Stimulated activated effector memory CD8-positive, alpha-beta T cell treated with anti-CD3 and anti-CD28 coated beads, Interleukin-12 subunit alpha, Interleukin-12 subunit beta, amount 100 ng/mL, for 72 hours (primary cell): ENCODE results near the gene RASSF3.
A peak's percentile ranks its signal among the peaks of the same experiment; 100 is the strongest.

Experiments
- ATAC-seq: fragments of 150-1000 bp; cut with Tn5 transposase; 2 replicates; pipeline ENCODE4 v1.10.0; 2021
- DNase-seq, 2 donors: peaks; one replicate each; pipeline ENCODE4 v3.0.0; 2021 to 2022; ENCODE audit warnings: low spot score in 2 of 2
- H3K27ac Mint-ChIP-seq: one replicate; pipeline ENCODE4 v1.8.0; 2022; ENCODE audit warnings: mild to moderate bottlenecking, mixed read lengths
- H3K36me3 Mint-ChIP-seq: one replicate; pipeline ENCODE4 v1.8.0; 2022; ENCODE audit warnings: mild to moderate bottlenecking, mixed read lengths
- H3K4me1 Mint-ChIP-seq: one replicate; pipeline ENCODE4 v1.8.0; 2022; ENCODE audit warnings: mixed read lengths
- H3K4me3 Mint-ChIP-seq: one replicate; pipeline ENCODE4 v1.8.0; 2022; ENCODE audit warnings: mild to moderate bottlenecking, mixed read lengths
- H3K9me3 Mint-ChIP-seq: one replicate; pipeline ENCODE4 v1.8.0; 2022; ENCODE audit warnings: mixed read lengths

RASSF3 gene

DNA sequence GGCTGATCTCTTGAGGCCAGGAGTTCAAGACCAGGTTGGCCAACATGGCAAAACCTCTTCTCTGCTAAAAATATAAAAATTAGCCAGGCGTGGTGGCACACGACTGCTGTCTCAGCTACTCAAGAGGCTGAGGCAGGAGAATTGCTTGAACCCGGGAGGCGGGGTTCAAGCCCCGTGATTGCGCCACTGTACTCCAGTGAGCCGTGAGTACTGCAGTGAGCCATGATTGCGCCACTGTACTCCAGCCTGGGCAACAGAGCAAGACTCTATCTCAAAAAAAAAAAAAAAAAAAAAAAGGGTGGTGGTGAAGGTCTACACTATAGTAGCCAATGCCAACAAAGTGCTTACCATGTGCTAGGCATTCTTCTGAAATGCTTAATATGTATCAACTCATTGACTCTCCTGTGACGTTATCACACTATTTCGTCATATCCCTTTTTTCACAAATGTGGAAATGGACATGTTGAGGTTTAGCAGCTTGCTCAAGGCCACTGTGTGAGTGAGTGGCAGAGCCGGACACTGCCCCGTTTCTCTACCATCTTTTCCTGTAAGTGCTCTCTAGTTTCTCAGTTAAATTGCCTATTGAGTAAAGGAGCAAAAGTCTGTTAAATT, 89.3 kb downstream of the RASSF3 start:
- Mint-ChIP-seq H3K27ac (peak overlapping the region; percentile 79), H3K4me1 (peaks cover 35% of the 10 kb centered on the region), H3K4me3 (no peak overlapping the region), H3K36me3 (peaks cover 47% of the 10 kb centered on the region), H3K9me3 (no peaks in the 10 kb centered on the region)
- ATAC-seq, result no peak
- no peak for DNase-seq

DNA sequence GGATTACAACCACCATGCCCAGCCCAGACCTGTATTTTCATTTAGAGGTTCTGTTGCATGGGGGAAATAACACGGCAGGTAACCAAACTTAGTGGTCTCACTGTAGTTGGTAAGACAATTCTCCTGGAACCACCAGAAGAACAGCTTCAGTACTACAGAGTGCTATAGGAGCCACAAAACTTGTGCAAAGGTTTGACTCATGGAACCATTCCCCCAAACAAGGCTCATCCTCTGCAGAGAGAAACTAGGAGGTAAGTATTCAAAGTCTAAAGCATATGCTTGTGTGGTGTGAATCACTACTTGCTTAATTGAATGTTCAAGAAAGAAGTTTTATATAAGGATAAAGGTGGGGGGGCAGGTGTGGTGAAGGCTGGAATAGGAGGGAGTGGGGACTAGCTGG, 90.2 kb downstream of the RASSF3 start:
- ATAC-seq (peak; percentile 73), DNase-seq (no peak)
- H3K4me3 Mint-ChIP-seq, result peak overlapping the region; percentile 29

DNA sequence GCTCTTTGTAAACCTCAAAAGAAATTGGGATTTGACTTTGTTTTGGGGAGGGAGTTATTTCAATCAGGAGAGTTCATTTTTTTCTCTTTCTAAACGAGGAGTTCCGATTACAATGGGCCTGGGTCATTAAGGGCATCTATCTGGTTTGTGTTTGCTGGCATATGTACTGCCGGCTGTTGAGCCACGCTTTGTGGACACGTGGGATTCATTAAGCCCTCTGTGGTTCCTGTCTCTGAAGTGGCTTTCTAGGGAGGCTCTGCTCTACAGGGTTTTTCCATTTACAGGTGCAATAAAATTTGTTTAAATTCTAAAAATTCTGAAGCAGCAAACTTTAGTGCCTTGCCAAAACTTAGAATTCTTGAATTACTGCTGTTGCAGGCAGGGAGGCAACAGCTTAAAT, 91.0 kb downstream of the RASSF3 start:
- H3K36me3 Mint-ChIP-seq, result peaks cover 34% of the 10 kb centered on the region
- ATAC-seq, result no peak
- no peak for DNase-seq
- H3K4me3 Mint-ChIP-seq, result peak overlapping the region; percentile 29
- H3K9me3 Mint-ChIP-seq, result no peaks in the 10 kb centered on the region
- peak overlapping the region; percentile 79 for H3K27ac Mint-ChIP-seq
- peaks cover 28% of the 10 kb centered on the region for H3K4me1 Mint-ChIP-seq

More for the DNA sequence above, 90.2 kb downstream of the RASSF3 start:
- H3K36me3 Mint-ChIP-seq, result peaks cover 38% of the 10 kb centered on the region
- H3K27ac Mint-ChIP-seq, result peak overlapping the region; percentile 79
- no peaks in the 10 kb centered on the region for H3K9me3 Mint-ChIP-seq
- peaks cover 28% of the 10 kb centered on the region for H3K4me1 Mint-ChIP-seq

DNA sequence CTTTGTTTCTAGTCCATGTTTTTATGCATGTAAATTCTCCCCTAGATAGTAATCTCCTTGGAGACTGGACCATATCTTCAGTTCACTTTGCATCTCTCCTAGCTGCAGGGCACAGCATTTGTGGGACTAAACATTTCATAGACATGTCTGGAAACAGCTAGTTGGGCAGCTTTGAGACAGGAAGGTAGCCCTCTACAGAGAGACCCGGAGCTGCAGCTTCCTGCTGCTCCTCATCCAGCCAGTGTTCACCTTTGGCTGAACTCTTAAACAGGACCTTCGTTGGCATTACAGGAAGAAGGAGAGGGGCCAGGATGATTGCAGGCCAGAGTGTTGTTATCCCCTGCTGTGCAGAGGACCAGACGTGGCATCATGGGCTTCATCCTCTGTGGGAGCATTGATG, 96.0 kb downstream of the RASSF3 start:
- ATAC-seq, result no peak
- H3K9me3 Mint-ChIP-seq, result no peaks in the 10 kb centered on the region
- peaks cover 5% of the 10 kb centered on the region for H3K36me3 Mint-ChIP-seq
- no peak for DNase-seq
- H3K4me3 Mint-ChIP-seq, result no peak overlapping the region
- H3K27ac Mint-ChIP-seq, result no peak overlapping the region
- H3K4me1 Mint-ChIP-seq, result peaks cover 13% of the 10 kb centered on the region

DNA sequence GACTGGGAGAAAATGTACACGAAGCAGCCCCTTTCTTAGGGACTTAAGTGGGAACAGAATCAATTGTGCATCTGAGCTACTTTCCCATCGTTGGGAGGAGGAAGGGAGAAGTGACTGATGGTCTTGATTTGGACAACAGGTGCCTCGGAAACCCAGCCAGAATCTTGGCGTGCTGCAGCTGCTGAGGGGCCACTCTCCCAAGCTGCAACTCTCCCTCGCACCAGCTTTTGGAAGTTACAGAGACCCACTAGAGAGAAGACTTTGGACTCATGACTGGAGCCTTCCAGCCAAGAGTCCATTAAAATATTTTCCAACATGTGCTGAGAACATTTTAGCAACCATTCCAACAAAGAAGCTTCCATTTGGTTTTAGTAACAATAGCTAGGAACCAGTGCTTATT, 96.6 kb downstream of the RASSF3 start:
- no peak overlapping the region for H3K4me3 Mint-ChIP-seq
- DNase-seq, result no peak
- ATAC-seq, result no peak
- peaks cover 11% of the 10 kb centered on the region for H3K4me1 Mint-ChIP-seq
- no peak overlapping the region for H3K27ac Mint-ChIP-seq
- no peaks in the 10 kb centered on the region for H3K9me3 Mint-ChIP-seq
- H3K36me3 Mint-ChIP-seq, result peaks cover 5% of the 10 kb centered on the region

DNA sequence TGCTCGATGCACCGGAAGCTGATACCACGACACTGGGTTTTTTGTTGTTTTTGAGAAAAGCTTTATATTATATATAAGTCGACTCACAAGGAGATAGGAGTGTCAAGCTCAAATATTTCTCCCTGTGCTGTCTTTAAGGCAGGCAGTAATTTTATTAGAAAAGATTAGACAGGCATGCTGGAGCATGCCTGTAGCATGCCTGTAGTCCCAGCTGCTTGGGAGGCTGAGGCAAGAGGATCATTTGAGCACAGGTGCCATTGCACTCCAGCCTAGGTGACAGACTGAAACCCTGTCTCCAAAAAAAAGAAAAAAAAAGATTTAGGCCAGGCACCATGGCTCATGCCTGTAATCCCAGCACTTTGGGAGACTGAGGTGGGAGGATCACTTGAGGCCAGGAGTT, 97.1 kb downstream of the RASSF3 start:
- Mint-ChIP-seq H3K9me3 (no peaks in the 10 kb centered on the region), H3K4me1 (peaks cover 6% of the 10 kb centered on the region), H3K36me3 (peaks cover 5% of the 10 kb centered on the region), H3K27ac (no peak overlapping the region), H3K4me3 (no peak overlapping the region)
- DNase-seq, result no peak
- ATAC-seq, result no peak

DNA sequence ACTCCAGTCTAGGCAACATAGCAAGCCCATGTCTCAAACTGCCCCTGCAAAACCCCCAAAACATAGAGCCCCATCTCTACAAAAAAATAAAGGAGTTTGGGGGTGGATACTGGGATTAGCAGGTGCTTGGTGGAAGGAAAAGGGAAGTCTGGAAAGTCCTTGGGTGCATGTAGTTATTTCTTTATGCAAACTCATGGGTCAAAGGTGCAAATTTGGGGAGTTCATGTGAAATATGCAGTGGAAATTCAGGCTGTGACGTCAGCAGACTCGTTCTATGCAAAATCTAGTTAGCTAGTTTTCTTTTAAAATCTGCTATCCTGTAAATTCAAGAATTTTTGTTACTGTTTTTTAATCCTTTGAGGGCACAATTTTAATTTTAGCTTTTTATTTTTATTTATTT, 97.6 kb downstream of the RASSF3 start:
- H3K4me3 Mint-ChIP-seq, result no peak overlapping the region
- no peak for ATAC-seq
- H3K27ac Mint-ChIP-seq, result no peak overlapping the region
- peaks cover 5% of the 10 kb centered on the region for H3K4me1 Mint-ChIP-seq
- H3K36me3 Mint-ChIP-seq, result peaks cover 5% of the 10 kb centered on the region
- no peaks in the 10 kb centered on the region for H3K9me3 Mint-ChIP-seq
- DNase-seq, result no peak

DNA sequence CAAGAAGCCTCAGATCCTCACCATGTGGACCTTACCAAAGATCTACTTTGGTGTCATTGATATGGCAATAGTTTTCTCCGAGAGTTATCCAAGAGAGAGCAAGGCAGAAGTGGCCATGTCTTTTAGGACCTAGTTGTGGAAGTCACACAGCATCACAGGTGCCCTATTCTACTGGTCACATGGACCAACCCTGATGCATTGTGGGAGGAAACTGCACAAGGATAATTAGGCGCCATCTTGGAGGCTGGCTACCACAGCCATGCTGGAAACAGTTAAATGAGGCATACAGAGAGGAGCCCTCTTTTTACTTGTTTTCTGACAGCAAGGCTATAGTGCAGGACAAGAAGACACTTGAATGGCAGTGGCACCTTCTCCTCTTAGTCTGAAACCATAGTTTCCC, 99.1 kb downstream of the RASSF3 start:
- Mint-ChIP-seq H3K36me3 (peaks cover 11% of the 10 kb centered on the region), H3K9me3 (no peaks in the 10 kb centered on the region), H3K4me3 (no peak overlapping the region), H3K4me1 (peaks cover 12% of the 10 kb centered on the region), H3K27ac (no peak overlapping the region)
- ATAC-seq, result no peak
- no peak for DNase-seq

DNA sequence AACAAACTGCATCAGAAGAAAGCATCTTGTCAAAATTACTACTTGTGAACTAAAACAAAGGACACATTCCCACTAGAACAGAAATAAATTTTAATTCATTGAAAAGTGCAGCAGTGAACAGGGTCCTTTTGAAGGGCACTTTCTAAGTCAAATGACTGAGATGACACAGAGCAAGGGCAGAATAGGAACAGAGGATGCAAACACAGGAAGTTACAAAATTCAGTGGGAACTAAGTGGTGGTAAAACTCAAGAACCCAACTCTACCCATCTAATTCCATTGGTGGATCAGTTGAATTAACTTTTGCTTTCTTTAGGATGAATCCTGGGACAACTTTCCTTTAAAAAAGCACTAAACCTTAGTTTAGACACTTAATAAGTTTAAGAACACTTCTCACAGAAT, 103.1 kb downstream of the RASSF3 start:
- peaks cover 19% of the 10 kb centered on the region for H3K4me1 Mint-ChIP-seq
- H3K36me3 Mint-ChIP-seq, result peaks cover 32% of the 10 kb centered on the region
- DNase-seq (no peak), ATAC-seq (no peak)
- no peak overlapping the region for H3K4me3 Mint-ChIP-seq
- H3K27ac Mint-ChIP-seq, result peak overlapping the region; percentile 69
- H3K9me3 Mint-ChIP-seq, result no peaks in the 10 kb centered on the region

DNA sequence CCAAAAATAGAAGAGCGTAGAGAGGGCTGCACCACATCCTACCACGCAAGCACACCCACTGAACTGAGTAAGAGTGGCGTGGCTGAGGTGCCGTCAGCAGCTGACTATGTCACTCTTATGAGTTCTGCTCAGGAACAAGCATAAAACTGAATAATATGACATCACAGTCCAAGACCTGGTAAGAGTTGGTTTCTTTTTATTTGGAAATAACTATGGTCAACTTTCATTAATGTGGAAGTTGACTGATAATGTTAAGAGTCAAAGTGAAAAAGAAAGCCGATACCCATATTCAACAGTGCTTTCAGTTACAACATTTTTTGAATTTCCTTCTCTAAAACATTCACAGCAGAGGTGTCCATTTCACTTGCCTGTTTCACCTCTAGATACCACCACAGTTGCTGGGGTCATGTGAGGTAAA, 104.3 kb downstream of the RASSF3 start:
- Mint-ChIP-seq H3K36me3 (peaks cover 36% of the 10 kb centered on the region), H3K27ac (peak overlapping the region; percentile 69), H3K4me3 (no peak overlapping the region), H3K4me1 (peaks cover 19% of the 10 kb centered on the region), H3K9me3 (no peaks in the 10 kb centered on the region)
- ATAC-seq, result peak; percentile 97
- DNase-seq, result no peak

DNA sequence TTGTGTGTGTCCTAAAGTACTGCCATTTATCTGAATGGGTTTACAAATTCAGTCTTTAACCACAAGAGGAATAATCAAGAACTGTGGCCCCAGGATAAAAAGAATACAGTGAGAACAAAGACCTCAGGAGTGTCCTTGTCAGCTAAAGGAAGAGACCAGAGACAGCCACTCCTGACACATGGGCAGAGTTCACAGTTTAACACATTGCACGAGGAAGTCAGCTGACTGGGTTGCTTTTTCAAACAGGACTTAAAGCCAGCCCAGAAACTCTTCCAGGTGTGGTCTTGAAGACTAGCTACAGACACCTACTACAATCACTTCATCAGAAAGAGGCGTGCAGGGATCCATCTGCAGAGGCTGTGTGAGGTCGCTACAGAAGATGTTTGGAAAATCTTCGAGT, 106.1 kb downstream of the RASSF3 start:
- no peaks in the 10 kb centered on the region for H3K9me3 Mint-ChIP-seq
- H3K36me3 Mint-ChIP-seq, result peaks cover 50% of the 10 kb centered on the region
- H3K4me1 Mint-ChIP-seq, result peaks cover 19% of the 10 kb centered on the region
- ATAC-seq (no peak), DNase-seq (no peak)
- H3K4me3 Mint-ChIP-seq, result no peak overlapping the region
- H3K27ac Mint-ChIP-seq, result peak overlapping the region; percentile 76

DNA sequence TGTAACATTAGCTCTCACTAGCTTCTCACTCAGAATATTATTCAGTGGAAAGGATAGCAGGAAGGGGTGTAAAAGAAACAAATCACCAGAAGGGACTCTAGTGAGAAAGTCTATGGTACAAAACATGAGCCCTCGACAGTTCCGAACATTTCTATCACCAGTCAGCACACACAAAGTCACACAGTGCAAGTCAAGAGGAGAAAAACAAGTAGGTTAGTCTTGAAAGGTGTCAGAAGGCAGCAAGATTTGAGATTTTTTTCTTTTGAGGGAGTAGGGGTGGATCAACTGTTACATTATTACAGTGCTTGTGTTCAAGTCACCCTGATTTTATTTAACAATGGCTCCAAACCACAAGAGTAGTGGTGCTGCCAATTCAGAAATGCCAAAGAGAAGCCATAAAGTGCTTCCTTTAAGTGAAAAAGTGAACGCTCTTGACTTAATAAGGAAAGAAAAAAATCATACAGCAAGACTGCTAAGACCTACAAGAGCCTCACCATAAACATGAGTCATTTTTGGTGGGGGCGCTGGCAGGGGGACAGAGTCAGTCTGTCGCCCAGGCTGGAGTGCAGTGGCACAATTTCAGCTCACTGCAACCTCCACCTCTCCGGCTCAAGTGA, 106.7 kb downstream of the RASSF3 start:
- ATAC-seq (no peak), DNase-seq (no peak)
- peaks cover 55% of the 10 kb centered on the region for H3K36me3 Mint-ChIP-seq
- peaks cover 19% of the 10 kb centered on the region for H3K4me1 Mint-ChIP-seq
- H3K27ac Mint-ChIP-seq, result peak overlapping the region; percentile 76
- no peak overlapping the region for H3K4me3 Mint-ChIP-seq
- H3K9me3 Mint-ChIP-seq, result no peaks in the 10 kb centered on the region

DNA sequence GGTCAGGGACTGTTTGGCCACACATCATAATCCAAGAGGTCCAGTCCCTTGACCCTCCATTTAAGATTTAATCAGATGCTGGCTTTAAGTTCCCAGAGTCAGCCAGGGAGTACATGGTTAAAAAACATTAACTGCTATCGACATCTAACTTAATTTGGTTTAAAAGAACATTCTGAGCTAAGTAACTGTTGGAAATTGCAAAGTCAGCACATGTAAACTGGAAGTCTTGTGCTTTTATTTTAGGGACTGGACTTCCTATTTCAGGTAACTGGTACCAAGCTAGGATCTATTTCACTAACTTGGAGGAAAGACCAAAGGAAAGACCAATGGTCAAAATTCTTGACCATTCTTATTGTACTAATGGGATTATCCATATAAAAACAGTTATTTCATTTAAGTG, 108.4 kb downstream of the RASSF3 start:
- DNase-seq, result no peak
- Mint-ChIP-seq H3K4me1 (peaks cover 18% of the 10 kb centered on the region), H3K36me3 (peaks cover 59% of the 10 kb centered on the region), H3K27ac (no peak overlapping the region), H3K4me3 (no peak overlapping the region), H3K9me3 (no peaks in the 10 kb centered on the region)
- ATAC-seq, result no peak

DNA sequence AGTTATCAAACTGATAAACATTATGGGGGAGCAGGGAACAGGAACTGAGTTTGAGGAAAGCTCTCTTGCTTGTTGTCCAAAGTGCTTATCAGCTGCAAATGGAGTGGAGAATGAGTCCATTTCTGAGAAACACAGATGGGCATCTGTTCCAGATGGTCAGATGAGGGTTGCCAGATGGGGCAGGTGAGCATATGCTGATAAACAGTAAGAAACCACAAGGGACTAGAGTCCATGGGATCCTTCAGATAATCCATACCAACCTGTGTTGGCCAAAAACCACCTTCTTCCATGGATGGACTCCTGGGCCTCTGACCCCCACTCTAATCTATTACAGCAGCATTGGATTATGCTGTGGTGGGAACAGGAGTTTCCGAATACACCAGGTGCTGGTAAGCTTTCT, 110.6 kb downstream of the RASSF3 start:
- DNase-seq, result no peak
- H3K4me1 Mint-ChIP-seq, result peaks cover 17% of the 10 kb centered on the region
- H3K27ac Mint-ChIP-seq, result no peak overlapping the region
- no peak overlapping the region for H3K4me3 Mint-ChIP-seq
- peaks cover 65% of the 10 kb centered on the region for H3K36me3 Mint-ChIP-seq
- ATAC-seq, result no peak
- no peaks in the 10 kb centered on the region for H3K9me3 Mint-ChIP-seq

DNA sequence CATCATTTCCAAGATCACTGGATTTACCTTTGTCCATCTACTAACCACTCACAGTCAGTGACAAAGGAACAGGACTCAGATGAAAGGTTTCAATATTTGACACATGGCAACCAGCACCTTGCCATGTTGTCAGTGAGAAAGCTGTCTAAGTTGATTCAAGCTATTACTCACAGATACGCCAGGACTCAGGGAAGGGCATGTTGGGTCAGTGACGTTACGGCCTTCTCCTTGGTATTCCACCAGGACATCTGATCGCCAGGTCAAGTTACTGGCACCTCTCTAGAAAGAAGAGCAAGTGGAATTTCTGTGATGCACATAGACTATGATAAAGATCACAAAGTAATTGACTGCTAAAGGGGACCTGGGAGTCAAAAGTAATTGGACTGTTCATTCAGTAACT, 112.5 kb downstream of the RASSF3 start:
- peaks cover 50% of the 10 kb centered on the region for H3K36me3 Mint-ChIP-seq

DNA sequence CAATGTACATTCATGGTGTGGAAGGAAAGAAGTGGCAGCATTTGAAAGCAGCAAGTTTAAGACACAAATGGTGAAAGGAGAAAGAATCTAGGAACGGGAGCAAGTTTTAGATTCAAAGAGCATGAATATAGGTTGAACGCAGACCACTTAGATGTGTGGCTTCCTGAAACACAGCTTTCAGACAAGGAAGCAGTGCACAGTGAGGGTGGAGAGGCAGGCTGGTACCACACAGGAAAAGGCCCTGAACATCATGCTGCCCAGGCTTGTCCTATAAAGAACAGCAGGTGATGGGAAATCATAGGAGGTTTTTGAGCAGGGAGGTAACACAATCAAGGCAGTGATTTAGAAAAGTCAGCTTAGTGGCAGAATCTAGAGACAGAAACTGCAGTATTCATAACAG, 113.3 kb downstream of the RASSF3 start:
- no peak for ATAC-seq
- Mint-ChIP-seq H3K9me3 (no peaks in the 10 kb centered on the region), H3K4me1 (peaks cover 9% of the 10 kb centered on the region), H3K4me3 (no peak overlapping the region), H3K36me3 (peaks cover 54% of the 10 kb centered on the region), H3K27ac (peak overlapping the region; percentile 53)
- no peak for DNase-seq

More for the DNA sequence above, 112.5 kb downstream of the RASSF3 start:
- DNase-seq, result no peak
- Mint-ChIP-seq H3K4me1 (peaks cover 9% of the 10 kb centered on the region), H3K4me3 (no peak overlapping the region), H3K9me3 (no peaks in the 10 kb centered on the region), H3K27ac (no peak overlapping the region)
- no peak for ATAC-seq
